Osteocyte (in vitro differentiated cells): ENCODE data around the gene DOP1B. TPM values are rescaled to one million over a fixed set of nuclear protein-coding genes. Genes with fewer than 3 reads are reported as not detected.

Source experiments
- DNase-seq: peaks from one replicate; pipeline ENCODE4 v3.0.0; 2021; ENCODE audit warnings: mixed read lengths; ENCODE audit not compliant: unreplicated experiment; ENCODE audit errors: extremely low spot score
- H3K27ac Mint-ChIP-seq: one replicate; pipeline ENCODE4 v1.8.0; 2021; ENCODE audit warnings: mild to moderate bottlenecking, mixed read lengths; ENCODE audit not compliant: unreplicated experiment
- H3K27me3 Mint-ChIP-seq: one replicate; pipeline ENCODE4 v1.8.0; 2021; ENCODE audit warnings: mixed read lengths; ENCODE audit not compliant: unreplicated experiment
- H3K36me3 Mint-ChIP-seq: one replicate; pipeline ENCODE4 v1.8.0; 2021; ENCODE audit warnings: mixed read lengths; ENCODE audit not compliant: unreplicated experiment
- H3K4me1 Mint-ChIP-seq: one replicate; pipeline ENCODE4 v1.8.0; 2021; ENCODE audit warnings: mixed read lengths; ENCODE audit not compliant: unreplicated experiment
- H3K4me3 Mint-ChIP-seq: one replicate; pipeline ENCODE4 v1.8.0; 2021; ENCODE audit warnings: mild to moderate bottlenecking, moderate library complexity, mixed read lengths; ENCODE audit not compliant: unreplicated experiment
- H3K9me3 Mint-ChIP-seq: one replicate; pipeline ENCODE4 v1.8.0; 2021; ENCODE audit warnings: mixed read lengths; ENCODE audit not compliant: unreplicated experiment
- CTCF ChIP-seq: fragments of 200-600 bp; sonication (generic); IDR thresholded peaks from 2 replicates; pipeline ENCODE4 v1.5.0; 2021; ENCODE audit warnings: antibody characterized with exemption, mild to moderate bottlenecking, moderate library complexity
- total RNA-seq: library from RNA; stranded (reverse); gene quantifications from 2 replicates; pipeline ENCODE4 v1.2.1, GENCODE V29; 2021

The DOP1B gene
- total RNA-seq, 1 donor from 2014 or later, result 14.3 TPM

GRCh38 chr21:36162631-36163030, 6.0 kb downstream of the DOP1B start:
- no peak for TF ChIP-seq CTCF
- H3K9me3 Mint-ChIP-seq, result no peaks in the 10 kb centered on the region
- DNase-seq, result no peak
- H3K27me3 Mint-ChIP-seq, result no peaks in the 10 kb centered on the region
- peaks cover 14% of the 10 kb centered on the region for H3K4me1 Mint-ChIP-seq
- no peak overlapping the region for H3K4me3 Mint-ChIP-seq
- peaks cover 3% of the 10 kb centered on the region for H3K36me3 Mint-ChIP-seq
- no peak overlapping the region for H3K27ac Mint-ChIP-seq

GRCh38 chr21:36163750-36164741, 7.4 kb downstream of the DOP1B start:
- H3K27ac Mint-ChIP-seq, result peak overlapping the region; percentile 50
- H3K36me3 Mint-ChIP-seq, result peaks cover 3% of the 10 kb centered on the region
- peaks cover 9% of the 10 kb centered on the region for H3K4me1 Mint-ChIP-seq
- H3K27me3 Mint-ChIP-seq, result no peaks in the 10 kb centered on the region
- no peak for TF ChIP-seq CTCF
- no peak for DNase-seq
- H3K9me3 Mint-ChIP-seq, result no peaks in the 10 kb centered on the region
- H3K4me3 Mint-ChIP-seq, result no peak overlapping the region

GRCh38 chr21:36165356-36165755, 8.7 kb downstream of the DOP1B start:
- no peak for DNase-seq
- Mint-ChIP-seq H3K4me3 (no peak overlapping the region), H3K36me3 (peaks cover 8% of the 10 kb centered on the region), H3K27ac (no peak overlapping the region), H3K4me1 (peaks cover 9% of the 10 kb centered on the region), H3K27me3 (no peaks in the 10 kb centered on the region), H3K9me3 (no peaks in the 10 kb centered on the region)
- TF ChIP-seq CTCF, result no peak

- DNase-seq, result no peak
- Mint-ChIP-seq H3K27me3 (no peaks in the 10 kb centered on the region), H3K36me3 (peaks cover 8% of the 10 kb centered on the region), H3K4me1 (peaks cover 9% of the 10 kb centered on the region), H3K9me3 (no peaks in the 10 kb centered on the region), H3K4me3 (no peak overlapping the region), H3K27ac (no peak overlapping the region)
- no peak for TF ChIP-seq CTCF
Observed at GRCh38 chr21:36166705-36167104, 10.1 kb downstream of the DOP1B start.

- H3K27me3 Mint-ChIP-seq, result no peaks in the 10 kb centered on the region
- DNase-seq, result no peak
- H3K4me1 Mint-ChIP-seq, result peaks cover 9% of the 10 kb centered on the region
- no peak overlapping the region for H3K27ac Mint-ChIP-seq
- no peak for TF ChIP-seq CTCF
- H3K9me3 Mint-ChIP-seq, result no peaks in the 10 kb centered on the region
- peaks cover 8% of the 10 kb centered on the region for H3K36me3 Mint-ChIP-seq
- no peak overlapping the region for H3K4me3 Mint-ChIP-seq
Observed at GRCh38 chr21:36167541-36167940, 10.9 kb downstream of the DOP1B start.
